ENCODE measurements around the gene RUFY3. TPM values are rescaled to one million over a fixed set of nuclear protein-coding genes. Genes with fewer than 3 reads are reported as not detected.

Gene RUFY3, protein sequence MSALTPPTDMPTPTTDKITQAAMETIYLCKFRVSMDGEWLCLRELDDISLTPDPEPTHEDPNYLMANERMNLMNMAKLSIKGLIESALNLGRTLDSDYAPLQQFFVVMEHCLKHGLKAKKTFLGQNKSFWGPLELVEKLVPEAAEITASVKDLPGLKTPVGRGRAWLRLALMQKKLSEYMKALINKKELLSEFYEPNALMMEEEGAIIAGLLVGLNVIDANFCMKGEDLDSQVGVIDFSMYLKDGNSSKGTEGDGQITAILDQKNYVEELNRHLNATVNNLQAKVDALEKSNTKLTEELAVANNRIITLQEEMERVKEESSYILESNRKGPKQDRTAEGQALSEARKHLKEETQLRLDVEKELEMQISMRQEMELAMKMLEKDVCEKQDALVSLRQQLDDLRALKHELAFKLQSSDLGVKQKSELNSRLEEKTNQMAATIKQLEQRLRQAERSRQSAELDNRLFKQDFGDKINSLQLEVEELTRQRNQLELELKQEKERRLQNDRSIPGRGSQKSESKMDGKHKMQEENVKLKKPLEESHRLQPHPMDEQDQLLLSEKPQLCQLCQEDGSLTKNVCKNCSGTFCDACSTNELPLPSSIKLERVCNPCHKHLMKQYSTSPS
- 29.8 and 50.7 TPM in 2 replicates for total RNA-seq (ENCODE audit: low replicate concordance)

DNA sequence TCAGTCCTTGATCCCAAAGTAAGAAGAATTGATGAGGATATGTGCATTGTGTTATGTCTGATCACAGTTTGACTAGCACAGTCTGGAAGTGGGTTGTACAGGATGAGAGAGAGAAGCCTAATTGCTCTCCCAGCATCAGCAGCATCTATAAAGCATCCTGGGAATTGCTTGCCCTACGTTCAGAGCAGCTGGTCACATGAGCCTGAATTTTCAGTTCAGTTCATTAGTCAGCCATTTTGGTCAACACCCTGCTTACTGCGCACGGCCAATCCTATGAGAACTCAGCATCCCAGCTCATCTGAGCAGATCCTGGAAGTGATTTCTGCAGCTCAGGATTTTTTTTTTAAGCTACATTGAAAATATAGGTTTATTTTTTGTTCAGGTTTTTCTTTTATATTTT, at the start of gene RUFY3:
TSS of gene RUFY3 (plus strand) at position 218 of the 400 bp plus-strand sequence. CDS start 610 bp downstream, outside the sequence.

DNA sequence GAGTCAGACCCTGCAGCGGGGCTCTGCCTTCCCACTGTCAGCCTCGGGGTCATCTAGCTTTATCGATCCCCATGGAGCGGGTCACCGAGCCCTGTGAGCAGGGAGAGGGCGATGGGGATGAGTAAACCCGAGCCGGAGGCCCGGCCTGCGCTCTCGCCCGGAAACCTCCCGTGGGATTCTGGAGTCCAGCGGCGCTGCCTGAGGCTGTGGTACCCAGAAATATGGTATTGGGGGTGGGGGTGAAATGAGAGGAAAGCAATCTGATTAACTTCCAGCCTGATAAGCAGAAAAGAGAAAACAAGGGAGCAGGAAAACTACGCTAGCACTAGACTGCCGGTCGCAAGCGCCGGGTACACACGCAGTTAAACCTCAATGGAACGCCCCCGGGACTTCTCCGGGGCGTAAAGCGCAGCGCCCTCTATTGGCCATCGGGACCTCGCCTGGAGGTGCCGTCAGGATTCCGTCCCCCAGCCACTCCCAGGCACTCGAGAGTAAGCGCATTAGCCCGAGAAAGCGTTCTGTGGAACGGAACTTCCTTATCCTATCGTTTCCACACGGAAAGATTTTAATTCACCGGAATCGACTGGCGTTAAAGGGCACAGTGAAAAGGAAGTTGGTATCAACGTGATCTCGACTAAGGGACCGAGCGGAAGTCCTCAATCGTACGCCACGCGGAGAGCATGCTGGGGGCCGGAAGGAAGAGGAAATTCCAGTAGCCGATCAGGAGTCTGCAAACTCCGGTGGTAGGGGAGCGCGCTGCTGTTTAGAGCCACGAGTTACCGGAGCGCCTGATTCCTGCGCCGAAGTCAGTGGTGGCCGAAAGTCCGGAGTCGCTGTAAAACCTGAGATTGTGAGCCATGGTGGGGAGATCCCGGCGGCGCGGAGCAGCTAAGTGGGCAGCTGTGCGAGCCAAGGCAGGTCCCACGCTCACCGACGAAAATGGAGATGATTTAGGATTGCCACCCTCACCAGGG, 33.7 kb upstream of the RUFY3 start, which contains the start of gene UTP3:
TSS of gene UTP3 (plus strand) at position 712 of the 974 bp plus-strand sequence. CDS start at position 858, 146 bp downstream.

DNA sequence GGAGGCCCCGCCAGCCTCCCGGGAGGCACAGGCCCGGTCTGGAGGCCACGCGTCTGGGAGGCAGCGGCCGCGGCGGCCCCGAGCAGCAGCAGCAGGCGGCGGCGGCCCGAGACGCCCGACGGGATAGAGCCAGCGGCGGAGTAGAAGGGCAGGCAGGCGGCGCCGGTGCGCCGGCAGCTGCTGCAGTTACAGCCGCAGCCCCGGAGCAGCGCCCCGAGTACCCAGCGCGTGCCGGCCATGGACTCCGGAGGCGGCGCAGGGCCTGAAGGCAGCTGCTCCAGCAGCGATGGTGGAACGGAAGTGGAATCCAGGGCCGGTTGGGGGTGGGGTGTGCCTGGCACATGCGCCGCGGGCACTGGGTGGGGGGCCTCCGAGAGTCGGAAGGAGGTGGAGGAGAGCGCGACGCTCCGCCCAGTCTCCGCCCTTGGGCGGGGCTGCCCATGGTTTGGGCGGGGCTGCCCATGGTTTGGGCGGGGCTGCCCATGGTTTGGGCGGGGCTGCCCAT, 117.9 kb downstream of the RUFY3 start, which contains the start of gene GRSF1:
TSS of gene GRSF1 (minus strand) at position 302 of the 505 bp plus-strand sequence. CDS start at position 239, 63 bp downstream.

Other genes starting within 250 kb of the RUFY3 start
- not detected in 2 replicates for gene MUC7, start 249.8 kb upstream of the RUFY3 start, total RNA-seq (ENCODE audit: low replicate concordance)
- gene AMTN, start 203.4 kb upstream of the RUFY3 start, total RNA-seq (ENCODE audit: low replicate concordance), result 1.1 TPM in 1 of 2 replicates, not detected in the other
- gene AMBN, start 129.7 kb upstream of the RUFY3 start, total RNA-seq (ENCODE audit: low replicate concordance), result not detected in 2 replicates
- gene ENAM, start 93.2 kb upstream of the RUFY3 start, total RNA-seq (ENCODE audit: low replicate concordance), result not detected in 2 replicates
- gene JCHAIN, start 55.5 kb upstream of the RUFY3 start, total RNA-seq (ENCODE audit: low replicate concordance), result 1.1 TPM in 1 of 2 replicates, not detected in the other
- gene UTP3, start 33.4 kb upstream of the RUFY3 start, total RNA-seq (ENCODE audit: low replicate concordance), result 17.0 and 20.1 TPM in 2 replicates
- 83.0 and 85.9 TPM in 2 replicates for gene GRSF1, start 117.9 kb downstream of the RUFY3 start, total RNA-seq (ENCODE audit: low replicate concordance)
- gene MOB1B, start 180.4 kb downstream of the RUFY3 start, total RNA-seq (ENCODE audit: low replicate concordance), result 2.5 and 8.2 TPM in 2 replicates

Measured in smooth muscle cell of the coronary artery (primary cell).